HG02870 (cell line): ENCODE measurements around the gene KCTD21.
A peak's percentile ranks its signal among the peaks of the same experiment; 100 is the strongest.

Source experiments
- ATAC-seq: cut with Tn5 transposase; IDR thresholded peaks from one replicate; pipeline ENCODE4 v1.9.1; 2021; ENCODE audit warnings: mild to moderate bottlenecking, moderate library complexity; ENCODE audit not compliant: unreplicated experiment

Gene KCTD21

GRCh38 chr11:78147807-78148206 is 40.6 kb downstream of the KCTD21 start:
- ATAC-seq = no peak

- no peak for ATAC-seq
Measured at GRCh38 chr11:78145511-78146025, 42.9 kb downstream of the KCTD21 start.

- no peak for ATAC-seq
Measured at GRCh38 chr11:78140392-78141077, 47.9 kb downstream of the KCTD21 start.

GRCh38 chr11:78139422-78140391 is 48.7 kb downstream of the KCTD21 start, which contains the start of gene ALG8:
TSS of gene ALG8 (minus strand) at chr11:78139626. CDS start at chr11:78139588, 38 bp downstream.
- peak; percentile 94 for ATAC-seq

- ATAC-seq = peak; percentile 15
Measured at GRCh38 chr11:78138694-78139421, 49.6 kb downstream of the KCTD21 start.

GRCh38 chr11:78138291-78138690 is 50.1 kb downstream of the KCTD21 start:
- ATAC-seq = no peak

- no peak for ATAC-seq
Measured at GRCh38 chr11:78132475-78132874, 56.0 kb downstream of the KCTD21 start.

- ATAC-seq = no peak
Measured at GRCh38 chr11:78131956-78132355, 56.5 kb downstream of the KCTD21 start.

- no peak for ATAC-seq
Measured at GRCh38 chr11:78127403-78127802, 61.0 kb downstream of the KCTD21 start.
